ENCODE measurements around the gene NPFFR1.
A peak's percentile ranks its signal among the peaks of the same experiment; 100 is the strongest.

The NPFFR1 gene, protein sequence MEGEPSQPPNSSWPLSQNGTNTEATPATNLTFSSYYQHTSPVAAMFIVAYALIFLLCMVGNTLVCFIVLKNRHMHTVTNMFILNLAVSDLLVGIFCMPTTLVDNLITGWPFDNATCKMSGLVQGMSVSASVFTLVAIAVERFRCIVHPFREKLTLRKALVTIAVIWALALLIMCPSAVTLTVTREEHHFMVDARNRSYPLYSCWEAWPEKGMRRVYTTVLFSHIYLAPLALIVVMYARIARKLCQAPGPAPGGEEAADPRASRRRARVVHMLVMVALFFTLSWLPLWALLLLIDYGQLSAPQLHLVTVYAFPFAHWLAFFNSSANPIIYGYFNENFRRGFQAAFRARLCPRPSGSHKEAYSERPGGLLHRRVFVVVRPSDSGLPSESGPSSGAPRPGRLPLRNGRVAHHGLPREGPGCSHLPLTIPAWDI

GRCh38 chr10:70283445-70284399, at the start of gene NPFFR1:
NPFFR1 (minus strand) TSS chr10:70284004; CDS start chr10:70283676, 328 bp downstream.
- CTCF ChIA-PET = interaction anchor here (1.7 kb wide), 1 partner anchor 10 kb away, joined by 6 read pairs; no protein-coding TSS in a partner anchor
- H3K4me3 ChIP-seq (ENCODE audit: low read depth, low read length) = no peak within 1 kb of the TSS

GRCh38 chr10:70333268-70333667, 49.5 kb upstream of the NPFFR1 start:
- no peak for TF ChIP-seq CTCF (IDR thresholded peaks at IDR 0.05; ENCODE audit: insufficient read depth, low read length, missing control alignments)
- no peak for DNase-seq (ENCODE audit: low read depth, low spot score)
- H3K4me3 ChIP-seq (ENCODE audit: low read depth, low read length) = no peak overlapping the region
- ChIA-PET POLR2A (no interaction called here), CTCF (interaction anchor here (1.8 to 2.3 kb wide), 3 partner anchors 12 to 31 kb away, joined by 6 to 10 read pairs (median 6); no protein-coding TSS in a partner anchor)

More at GRCh38 chr10:70283445-70284399, at the start of gene NPFFR1:
- no peak for TF ChIP-seq CTCF (IDR thresholded peaks at IDR 0.05; ENCODE audit: insufficient read depth, low read length, missing control alignments)
- POLR2A ChIA-PET = no interaction called here
- no peak for DNase-seq (ENCODE audit: low read depth, low spot score)

DNA sequence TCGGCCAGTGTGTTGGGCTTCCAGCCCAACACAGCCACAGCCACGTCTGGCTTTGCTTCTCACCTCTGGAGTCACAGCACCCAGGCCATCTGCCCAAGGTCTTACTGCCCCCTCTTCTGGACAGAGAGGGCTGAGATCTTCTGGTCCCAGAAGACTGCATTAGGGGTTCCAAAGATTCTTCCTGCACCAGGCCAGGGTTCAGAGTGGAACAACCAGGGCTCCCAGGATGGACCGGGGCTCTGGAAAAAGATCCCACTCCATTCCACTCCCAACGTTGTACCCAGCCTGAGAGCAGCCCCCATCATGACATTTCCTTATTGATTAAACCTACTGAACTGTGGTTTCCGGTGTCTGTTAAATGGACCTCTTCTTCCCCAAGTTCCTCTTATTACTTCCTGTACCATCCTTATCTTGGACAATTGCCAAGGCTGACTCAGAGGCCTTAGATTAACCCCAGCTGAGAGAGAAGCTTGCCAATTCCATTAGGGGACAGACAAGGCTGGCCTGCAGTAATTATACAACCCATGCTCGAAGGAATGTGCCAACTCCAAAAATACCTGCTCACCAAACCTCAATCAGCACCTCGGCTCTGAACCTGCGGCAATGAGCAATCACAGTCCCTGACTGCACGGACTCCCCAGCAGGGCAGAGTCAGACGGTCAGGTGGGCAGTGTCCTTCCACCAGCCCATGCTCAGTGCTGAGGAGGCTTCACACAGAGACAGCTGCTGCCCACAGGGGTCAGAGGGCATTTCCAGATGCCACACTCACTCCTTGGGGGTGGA, 47.9 kb upstream of the NPFFR1 start:
- POLR2A ChIA-PET = no interaction called here
- DNase-seq (ENCODE audit: low read depth, low spot score) = peak; percentile 68
- H3K4me3 ChIP-seq (ENCODE audit: low read depth, low read length) = no peak overlapping the region
- TF ChIP-seq CTCF (IDR thresholded peaks at IDR 0.05; ENCODE audit: insufficient read depth, low read length, missing control alignments) = peak; percentile 8
- CTCF ChIA-PET = interaction anchor here (0.9 to 1.8 kb wide), 6 partner anchors 21 to 112 kb away, joined by 3 to 8 read pairs (median 3); no protein-coding TSS in a partner anchor

- DNase-seq (ENCODE audit: low read depth, low spot score) = no peak
- POLR2A ChIA-PET = no interaction called here
These were observed 47.3 kb upstream of the NPFFR1 start for GRCh38 chr10:70331160-70331485.

DNA sequence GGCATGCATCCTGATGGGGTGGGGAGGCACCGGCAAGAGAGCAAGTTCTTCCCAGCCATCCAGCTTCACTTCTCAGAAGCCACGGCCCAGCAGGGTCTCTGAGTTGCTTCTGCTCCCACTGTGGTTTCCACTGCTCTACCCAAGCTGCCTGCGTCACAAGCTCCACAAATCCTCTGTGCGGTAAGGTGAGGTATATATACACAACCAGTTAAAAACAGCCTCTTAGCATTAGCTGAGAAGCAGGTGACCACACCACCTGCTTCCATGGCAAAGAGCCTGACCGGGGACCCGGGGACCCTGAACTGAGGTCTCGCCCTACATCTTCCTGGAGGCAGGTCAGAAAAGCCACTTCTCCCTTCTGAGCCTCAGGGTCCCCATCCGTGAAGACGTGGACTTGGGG, 46.9 kb upstream of the NPFFR1 start:
- DNase-seq (ENCODE audit: low read depth, low spot score) = no peak
- TF ChIP-seq CTCF (IDR thresholded peaks at IDR 0.05; ENCODE audit: insufficient read depth, low read length, missing control alignments) = no peak
- ChIA-PET CTCF (interaction anchor here (1.0 to 1.1 kb wide), 3 partner anchors 10 to 184 kb away, joined by 3 to 4 read pairs (median 4); partner anchors contain the start of gene TYSND1), POLR2A (no interaction called here)
- no peak overlapping the region for H3K4me3 ChIP-seq (ENCODE audit: low read depth, low read length)

More at GRCh38 chr10:70331160-70331485, 47.3 kb upstream of the NPFFR1 start:
- H3K4me3 ChIP-seq (ENCODE audit: low read depth, low read length) = no peak overlapping the region
- CTCF ChIA-PET = interaction anchor here (1.0 to 1.7 kb wide), 3 partner anchors 33 to 185 kb away, joined by 3 to 8 read pairs (median 4); partner anchors contain the start of gene TYSND1
- no peak for TF ChIP-seq CTCF (IDR thresholded peaks at IDR 0.05; ENCODE audit: insufficient read depth, low read length, missing control alignments)

Measured in AG04449 (cell line).